ENCODE results near the gene GSN.

Gene GSN

GRCh38 chr9:121246821-121247561 lies 21.0 kb upstream of the GSN start:
- no peaks in the 10 kb centered on the region for H3K27me3 ChIP-seq (replicated peaks; ENCODE audit: control insufficient read depth, insufficient read depth, low read length)
- no peaks in the 10 kb centered on the region for H3K36me3 ChIP-seq (ENCODE audit: control insufficient read depth, insufficient read depth, low read length)
- no peak overlapping the region for H3K4me3 ChIP-seq (replicated peaks; ENCODE audit: low read depth, low read length)
- TF ChIP-seq CTCF (IDR thresholded peaks at IDR 0.05; ENCODE audit: insufficient read depth, low read length, poor library complexity, severe bottlenecking): no peak
- DNase-seq (ENCODE audit: extremely low read depth, insufficient read length): no peak

GRCh38 chr9:121249563-121249962 lies 18.4 kb upstream of the GSN start:
- Histone ChIP-seq H3K36me3 (ENCODE audit: control insufficient read depth, insufficient read depth, low read length) (no peaks in the 10 kb centered on the region), H3K27me3 (replicated peaks; ENCODE audit: control insufficient read depth, insufficient read depth, low read length) (no peaks in the 10 kb centered on the region), H3K4me3 (replicated peaks; ENCODE audit: low read depth, low read length) (no peak overlapping the region)
- TF ChIP-seq CTCF (IDR thresholded peaks at IDR 0.05; ENCODE audit: insufficient read depth, low read length, poor library complexity, severe bottlenecking): no peak
- DNase-seq (ENCODE audit: extremely low read depth, insufficient read length): peak; percentile 32

GRCh38 chr9:121252104-121252851 lies 15.7 kb upstream of the GSN start:
- Histone ChIP-seq H3K36me3 (ENCODE audit: control insufficient read depth, insufficient read depth, low read length) (no peaks in the 10 kb centered on the region), H3K27me3 (replicated peaks; ENCODE audit: control insufficient read depth, insufficient read depth, low read length) (no peaks in the 10 kb centered on the region), H3K4me3 (replicated peaks; ENCODE audit: low read depth, low read length) (no peak overlapping the region)
- no peak for DNase-seq (ENCODE audit: extremely low read depth, insufficient read length)
- no peak for TF ChIP-seq CTCF (IDR thresholded peaks at IDR 0.05; ENCODE audit: insufficient read depth, low read length, poor library complexity, severe bottlenecking)

GRCh38 chr9:121253162-121253561 lies 14.8 kb upstream of the GSN start:
- no peaks in the 10 kb centered on the region for H3K36me3 ChIP-seq (ENCODE audit: control insufficient read depth, insufficient read depth, low read length)
- no peaks in the 10 kb centered on the region for H3K27me3 ChIP-seq (replicated peaks; ENCODE audit: control insufficient read depth, insufficient read depth, low read length)
- no peak for DNase-seq (ENCODE audit: extremely low read depth, insufficient read length)
- no peak overlapping the region for H3K4me3 ChIP-seq (replicated peaks; ENCODE audit: low read depth, low read length)
- no peak for TF ChIP-seq CTCF (IDR thresholded peaks at IDR 0.05; ENCODE audit: insufficient read depth, low read length, poor library complexity, severe bottlenecking)

GRCh38 chr9:121253821-121254501 lies 14.0 kb upstream of the GSN start:
- no peak for TF ChIP-seq CTCF (IDR thresholded peaks at IDR 0.05; ENCODE audit: insufficient read depth, low read length, poor library complexity, severe bottlenecking)
- Histone ChIP-seq H3K4me3 (replicated peaks; ENCODE audit: low read depth, low read length) (no peak overlapping the region), H3K27me3 (replicated peaks; ENCODE audit: control insufficient read depth, insufficient read depth, low read length) (no peaks in the 10 kb centered on the region), H3K36me3 (ENCODE audit: control insufficient read depth, insufficient read depth, low read length) (no peaks in the 10 kb centered on the region)
- DNase-seq (ENCODE audit: extremely low read depth, insufficient read length): no peak
